ENCODE data around the gene RPRM.
"Not testable (repeated sequence)": the region's sequence is repeated elsewhere in the genome, so short reads cannot be mapped to it uniquely, and the experiment has no call there.

The RPRM gene

DNA sequence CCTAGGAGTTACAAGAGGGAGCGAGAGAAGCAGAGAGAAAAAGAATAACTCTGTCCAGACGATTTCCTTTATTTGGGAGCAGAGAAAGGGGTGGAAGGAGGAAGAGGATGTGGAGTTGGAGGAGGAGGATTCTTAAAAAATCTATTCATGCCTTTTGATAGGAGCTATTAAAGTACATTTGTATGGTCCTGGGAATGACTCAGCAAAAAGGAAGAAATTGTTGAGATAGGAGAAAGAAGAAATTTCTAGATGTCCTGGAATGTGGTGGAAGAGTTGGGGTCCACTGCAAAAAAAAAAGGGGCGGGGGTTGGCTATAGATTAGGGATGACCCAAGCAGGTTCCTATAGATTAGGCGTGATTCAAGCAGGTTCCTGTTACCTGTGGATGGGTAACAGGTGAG lies 32.4 kb upstream of the RPRM start:
- Histone ChIP-seq H3K9ac (ENCODE audit: low read length) (no peak overlapping the region), H3K27me3 (replicated peaks; ENCODE audit: insufficient read depth, low read length) (no peaks in the 10 kb centered on the region), H3K36me3 (replicated peaks; ENCODE audit: insufficient read depth, low read length) (no peaks in the 10 kb centered on the region), H3F3A (ENCODE audit: insufficient read depth, low read length) (no peaks in the 10 kb centered on the region), H4K20me1 (ENCODE audit: insufficient read depth, low read length) (no peaks in the 10 kb centered on the region), H3K4me2 (ENCODE audit: low read depth, low read length) (no peak overlapping the region), H3K79me2 (ENCODE audit: low read length) (no peaks in the 10 kb centered on the region), H3K27ac (ENCODE audit: low read length) (no peak overlapping the region), H3K4me3 (ENCODE audit: low read length) (no peak overlapping the region), H3K9me3 (replicated peaks; ENCODE audit: insufficient read depth, low read length) (no peaks in the 10 kb centered on the region), H3K4me1 (ENCODE audit: low read length) (no peaks in the 10 kb centered on the region), H3K9me2 (replicated peaks; ENCODE audit: insufficient read depth, low read length) (no peaks in the 10 kb centered on the region), H2AFZ (ENCODE audit: low read length) (no peak overlapping the region)
- TF ChIP-seq, protein P1, sequence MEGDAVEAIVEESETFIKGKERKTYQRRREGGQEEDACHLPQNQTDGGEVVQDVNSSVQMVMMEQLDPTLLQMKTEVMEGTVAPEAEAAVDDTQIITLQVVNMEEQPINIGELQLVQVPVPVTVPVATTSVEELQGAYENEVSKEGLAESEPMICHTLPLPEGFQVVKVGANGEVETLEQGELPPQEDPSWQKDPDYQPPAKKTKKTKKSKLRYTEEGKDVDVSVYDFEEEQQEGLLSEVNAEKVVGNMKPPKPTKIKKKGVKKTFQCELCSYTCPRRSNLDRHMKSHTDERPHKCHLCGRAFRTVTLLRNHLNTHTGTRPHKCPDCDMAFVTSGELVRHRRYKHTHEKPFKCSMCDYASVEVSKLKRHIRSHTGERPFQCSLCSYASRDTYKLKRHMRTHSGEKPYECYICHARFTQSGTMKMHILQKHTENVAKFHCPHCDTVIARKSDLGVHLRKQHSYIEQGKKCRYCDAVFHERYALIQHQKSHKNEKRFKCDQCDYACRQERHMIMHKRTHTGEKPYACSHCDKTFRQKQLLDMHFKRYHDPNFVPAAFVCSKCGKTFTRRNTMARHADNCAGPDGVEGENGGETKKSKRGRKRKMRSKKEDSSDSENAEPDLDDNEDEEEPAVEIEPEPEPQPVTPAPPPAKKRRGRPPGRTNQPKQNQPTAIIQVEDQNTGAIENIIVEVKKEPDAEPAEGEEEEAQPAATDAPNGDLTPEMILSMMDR (IDR thresholded peaks at IDR 0.05; ENCODE audit: low read length) = no peak
- no peak for TF ChIP-seq EZH2 (optimal IDR thresholded peaks at IDR 0.05; ENCODE audit: low read depth, low read length)
- no peak for TF ChIP-seq EZH2phosphoT487 (IDR thresholded peaks at IDR 0.05; ENCODE audit: low read length)
- no peak for DNase-seq

GRCh38 chr2:153509133-153509532 lies 30.6 kb upstream of the RPRM start:
- TF ChIP-seq EZH2phosphoT487 (IDR thresholded peaks at IDR 0.05; ENCODE audit: low read length) (no peak), EZH2 (optimal IDR thresholded peaks at IDR 0.05; ENCODE audit: low read depth, low read length) (no peak)
- TF ChIP-seq, protein P1 (IDR thresholded peaks at IDR 0.05; ENCODE audit: low read length) = no peak
- Histone ChIP-seq H3K9ac (ENCODE audit: low read length) (no peak overlapping the region), H3K4me3 (ENCODE audit: low read length) (no peak overlapping the region), H3K4me2 (ENCODE audit: low read depth, low read length) (no peak overlapping the region), H3K36me3 (replicated peaks; ENCODE audit: insufficient read depth, low read length) (no peaks in the 10 kb centered on the region), H2AFZ (ENCODE audit: low read length) (no peak overlapping the region), H3K9me2 (replicated peaks; ENCODE audit: insufficient read depth, low read length) (no peaks in the 10 kb centered on the region), H4K20me1 (ENCODE audit: insufficient read depth, low read length) (no peaks in the 10 kb centered on the region), H3K9me3 (replicated peaks; ENCODE audit: insufficient read depth, low read length) (no peaks in the 10 kb centered on the region), H3K27me3 (replicated peaks; ENCODE audit: insufficient read depth, low read length) (no peaks in the 10 kb centered on the region), H3K79me2 (ENCODE audit: low read length) (no peaks in the 10 kb centered on the region), H3F3A (ENCODE audit: insufficient read depth, low read length) (no peaks in the 10 kb centered on the region), H3K4me1 (ENCODE audit: low read length) (no peaks in the 10 kb centered on the region), H3K27ac (ENCODE audit: low read length) (no peak overlapping the region)
- no peak for DNase-seq

- H3K27ac ChIP-seq (ENCODE audit: low read length); H4K20me1 ChIP-seq (ENCODE audit: insufficient read depth, low read length); H3K79me2 ChIP-seq (ENCODE audit: low read length); H3K4me3 ChIP-seq (ENCODE audit: low read length); DNase-seq; H3K9ac ChIP-seq (ENCODE audit: low read length); H3K4me2 ChIP-seq (ENCODE audit: low read depth, low read length); H3K9me2 ChIP-seq (replicated peaks; ENCODE audit: insufficient read depth, low read length); H3F3A ChIP-seq (ENCODE audit: insufficient read depth, low read length); H3K4me1 ChIP-seq (ENCODE audit: low read length); H3K36me3 ChIP-seq (replicated peaks; ENCODE audit: insufficient read depth, low read length); H3K27me3 ChIP-seq (replicated peaks; ENCODE audit: insufficient read depth, low read length); H2AFZ ChIP-seq (ENCODE audit: low read length); H3K9me3 ChIP-seq (replicated peaks; ENCODE audit: insufficient read depth, low read length): not testable (repeated sequence)
Observed at GRCh38 chr2:153506499-153506898, 27.9 kb upstream of the RPRM start.

GRCh38 chr2:153499439-153499838 lies 20.9 kb upstream of the RPRM start:
- H3K27me3 ChIP-seq (replicated peaks; ENCODE audit: insufficient read depth, low read length) = no peaks in the 10 kb centered on the region
- TF ChIP-seq EZH2phosphoT487 (IDR thresholded peaks at IDR 0.05; ENCODE audit: low read length) (no peak), EZH2 (optimal IDR thresholded peaks at IDR 0.05; ENCODE audit: low read depth, low read length) (no peak)
- TF ChIP-seq, protein P1 (IDR thresholded peaks at IDR 0.05; ENCODE audit: low read length) = no peak

More at GRCh38 chr2:153499439-153499838, 20.9 kb upstream of the RPRM start:
- Histone ChIP-seq H3K4me3 (ENCODE audit: low read length) (no peak overlapping the region), H3K4me2 (ENCODE audit: low read depth, low read length) (no peak overlapping the region), H3K4me1 (ENCODE audit: low read length) (no peaks in the 10 kb centered on the region), H3K9me2 (replicated peaks; ENCODE audit: insufficient read depth, low read length) (no peaks in the 10 kb centered on the region), H3F3A (ENCODE audit: insufficient read depth, low read length) (no peaks in the 10 kb centered on the region), H2AFZ (ENCODE audit: low read length) (no peak overlapping the region), H3K9ac (ENCODE audit: low read length) (no peak overlapping the region), H3K27ac (ENCODE audit: low read length) (no peak overlapping the region), H4K20me1 (ENCODE audit: insufficient read depth, low read length) (no peaks in the 10 kb centered on the region), H3K79me2 (ENCODE audit: low read length) (no peaks in the 10 kb centered on the region), H3K36me3 (replicated peaks; ENCODE audit: insufficient read depth, low read length) (no peaks in the 10 kb centered on the region), H3K9me3 (replicated peaks; ENCODE audit: insufficient read depth, low read length) (no peaks in the 10 kb centered on the region)
- no peak for DNase-seq
